ENCODE measurements around the gene JUND.

DNA sequence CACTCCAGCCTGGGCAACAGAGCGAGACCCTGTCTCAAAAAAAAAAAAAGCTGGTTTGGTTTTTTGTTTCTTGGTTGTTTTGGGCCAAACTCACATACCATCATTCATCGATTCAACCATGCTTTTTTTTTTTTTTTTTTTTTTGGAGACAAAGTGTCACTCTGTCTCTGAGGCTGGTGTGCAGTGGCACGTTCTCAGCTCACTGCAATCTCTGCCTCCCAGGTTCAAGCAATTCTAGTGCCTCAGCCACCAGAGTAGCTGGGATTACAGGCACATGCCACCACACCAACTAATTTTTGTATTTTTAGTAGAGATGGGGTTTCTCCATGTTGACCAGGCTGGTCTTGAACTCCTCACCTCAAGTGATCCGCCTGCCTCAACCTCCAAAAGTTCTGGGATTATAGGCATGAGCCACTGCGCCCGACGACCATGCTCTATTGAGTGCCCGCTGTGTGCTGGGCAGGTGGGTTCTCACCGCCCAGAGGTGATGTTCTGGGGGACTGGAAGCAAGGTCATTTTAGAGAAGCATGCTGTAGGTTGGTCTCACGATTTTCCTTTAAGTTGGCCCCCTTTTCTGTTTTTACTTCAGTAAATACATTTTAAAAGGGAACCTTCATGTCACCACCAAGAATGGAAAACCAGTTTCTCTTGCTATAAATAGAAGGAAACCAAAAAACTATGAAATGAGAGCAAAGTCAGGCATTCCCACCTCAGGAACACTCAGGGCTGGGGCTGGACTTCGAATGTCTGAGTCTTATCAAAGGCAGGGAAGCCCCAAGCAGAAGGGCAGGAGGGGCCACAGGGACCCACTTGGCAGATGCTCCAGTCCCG lies 8.3 kb upstream of the JUND start:
- TF ChIP-seq, protein P1, sequence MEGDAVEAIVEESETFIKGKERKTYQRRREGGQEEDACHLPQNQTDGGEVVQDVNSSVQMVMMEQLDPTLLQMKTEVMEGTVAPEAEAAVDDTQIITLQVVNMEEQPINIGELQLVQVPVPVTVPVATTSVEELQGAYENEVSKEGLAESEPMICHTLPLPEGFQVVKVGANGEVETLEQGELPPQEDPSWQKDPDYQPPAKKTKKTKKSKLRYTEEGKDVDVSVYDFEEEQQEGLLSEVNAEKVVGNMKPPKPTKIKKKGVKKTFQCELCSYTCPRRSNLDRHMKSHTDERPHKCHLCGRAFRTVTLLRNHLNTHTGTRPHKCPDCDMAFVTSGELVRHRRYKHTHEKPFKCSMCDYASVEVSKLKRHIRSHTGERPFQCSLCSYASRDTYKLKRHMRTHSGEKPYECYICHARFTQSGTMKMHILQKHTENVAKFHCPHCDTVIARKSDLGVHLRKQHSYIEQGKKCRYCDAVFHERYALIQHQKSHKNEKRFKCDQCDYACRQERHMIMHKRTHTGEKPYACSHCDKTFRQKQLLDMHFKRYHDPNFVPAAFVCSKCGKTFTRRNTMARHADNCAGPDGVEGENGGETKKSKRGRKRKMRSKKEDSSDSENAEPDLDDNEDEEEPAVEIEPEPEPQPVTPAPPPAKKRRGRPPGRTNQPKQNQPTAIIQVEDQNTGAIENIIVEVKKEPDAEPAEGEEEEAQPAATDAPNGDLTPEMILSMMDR (conservative IDR thresholded peaks at IDR 0.05; ENCODE audit: low read depth, low read length) = no peak
- TF ChIP-seq EZH2 (IDR thresholded peaks at IDR 0.05; ENCODE audit: low read length, unreplicated experiment) = no peak

Data from PC-3 (cell line).